PC-9 (cell line): ENCODE measurements around the gene PHPT1. TPM values are rescaled to one million over a fixed set of nuclear protein-coding genes. Genes with fewer than 3 reads are reported as not detected.
"Not testable (repeated sequence)": the region's sequence is repeated elsewhere in the genome, so short reads cannot be mapped to it uniquely, and the experiment has no call there.

Source experiments
- BruUV-seq: library from RNA; stranded (reverse); fragments of 400-500 nt; replicated peaks from 2 replicates; lab custom pipeline; 2021; lab: Mats Ljungman, UMichigan
- CTCF ChIA-PET: fragments of 300-600 bp; sonication (Branson Sonifier 250); formaldehyde crosslinking; loops from one replicate; lab custom pipeline; 2022; ENCODE audit warnings: antibody characterized with exemption; lab: Charles Lee
- POLR2A ChIA-PET: fragments of 300-600 bp; sonication (Branson Sonifier 250); formaldehyde crosslinking; loops from one replicate; lab custom pipeline; 2022; ENCODE audit warnings: antibody characterized with exemption; ENCODE audit not compliant: unreplicated experiment; lab: Charles Lee
- DNase-seq, 2 experiments: peaks; one replicate each; pipeline versions ENCODE4 v3.0.0 to v3.0.0-alpha.2; 2015 to 2022; ENCODE audit warnings: mixed read lengths in 1 of 2
- H2AFZ ChIP-seq: fragments of 200-600 bp; sonication (generic); 2 replicates; pipeline ENCODE4 v1.8.1; 2017; ENCODE audit warnings: antibody characterized with exemption
- H3F3A ChIP-seq: fragments of 200-600 bp; sonication (generic); 2 replicates; pipeline ENCODE4 v1.8.1; 2017; ENCODE audit warnings: antibody characterized with exemption, mild to moderate bottlenecking, low read depth; ENCODE audit not compliant: insufficient read depth
- H3K27ac ChIP-seq: fragments of 200-600 bp; sonication (generic); 2 replicates; pipeline ENCODE4 v1.6.1; 2016; ENCODE audit warnings: mixed run types
- H3K27me3 ChIP-seq: fragments of 200-600 bp; sonication (generic); 2 replicates; pipeline ENCODE4 v1.6.1; 2016; ENCODE audit warnings: low read depth, mixed run types; ENCODE audit not compliant: insufficient read depth
- H3K36me3 ChIP-seq: fragments of 200-600 bp; sonication (generic); 2 replicates; pipeline ENCODE4 v1.6.1; 2016; ENCODE audit warnings: low read depth, mixed run types
- H3K4me1 ChIP-seq: fragments of 200-600 bp; sonication (generic); replicated peaks from 2 replicates; pipeline ENCODE4 v1.6.1; 2016; ENCODE audit warnings: mixed run types; ENCODE audit not compliant: insufficient read depth
- H3K4me2 ChIP-seq: fragments of 200-600 bp; sonication (generic); 2 replicates; pipeline ENCODE4 v1.6.1; 2017; ENCODE audit warnings: mixed run types
- H3K4me3 ChIP-seq: fragments of 200-600 bp; sonication (generic); 2 replicates; pipeline ENCODE4 v1.6.1; 2016; ENCODE audit warnings: mixed run types
- H3K79me2 ChIP-seq: fragments of 200-600 bp; sonication (generic); 2 replicates; pipeline ENCODE4 v1.6.1; 2017; ENCODE audit warnings: low read depth, mixed run types
- H3K9me2 ChIP-seq: fragments of 200-600 bp; sonication (generic); 2 replicates; pipeline ENCODE4 v1.8.1; 2017; ENCODE audit warnings: mild to moderate bottlenecking; ENCODE audit not compliant: insufficient read depth
- H3K9me3 ChIP-seq: fragments of 200-600 bp; sonication (generic); 2 replicates; pipeline ENCODE4 v1.8.1; 2016; ENCODE audit warnings: low read depth; ENCODE audit not compliant: insufficient read depth
- H4K20me1 ChIP-seq: fragments of 200-600 bp; sonication (generic); 2 replicates; pipeline ENCODE4 v1.8.1; 2017; ENCODE audit not compliant: insufficient read depth
- CTCF ChIP-seq: fragments of 200-600 bp; sonication (generic); conservative IDR thresholded peaks from 2 replicates; pipeline ENCODE4 v1.6.1; 2017; ENCODE audit warnings: mixed run types, antibody characterized with exemption, mild to moderate bottlenecking, moderate library complexity
- EZH2 ChIP-seq: fragments of 200-600 bp; sonication (generic); IDR thresholded peaks from 2 replicates; pipeline ENCODE4 v1.8.0; 2017; ENCODE audit warnings: antibody characterized with exemption, low read depth
- intact Hi-C: fragments of 100-400 bp; cut with micrococcal nuclease; formaldehyde crosslinking; loops from one replicate; pipeline ENCODE4 v1.10.0; 2022; ENCODE audit not compliant: unreplicated experiment
- total RNA-seq: library from RNA; stranded (reverse); gene quantifications from 2 replicates; pipeline ENCODE4 v1.2.3, GENCODE V29; 2021

Gene PHPT1
- total RNA-seq, 1 experiment from 2014 or later = 112 TPM

- CTCF ChIA-PET = interaction anchor here (0.7 kb wide), 1 partner anchor 660 kb away, joined by 4 read pairs; no protein-coding TSS in a partner anchor
- Histone ChIP-seq H2AFZ (no peak overlapping the region), H4K20me1 (no peaks in the 10 kb centered on the region), H3K36me3 (no peaks in the 10 kb centered on the region), H3F3A (peaks cover 35% of the 10 kb centered on the region), H3K9me3 (no peaks in the 10 kb centered on the region), H3K9me2 (no peaks in the 10 kb centered on the region), H3K27me3 (no peaks in the 10 kb centered on the region), H3K27ac (peak overlapping the region; percentile 38), H3K4me3 (peak overlapping the region; percentile 44; the same call in 1 of the 2 replicates), H3K4me1 (peaks cover 32% of the 10 kb centered on the region), H3K4me2 (peak overlapping the region; percentile 76), H3K79me2 (peaks cover 9% of the 10 kb centered on the region)
- intact Hi-C loops = loop anchor here (1.0 to 5.0 kb wide), 3 partner anchors 15 to 61 kb away; partner anchors contain the start of genes EDF1, FBXW5 and PHPT1
- peak; percentile 43 to 44 for DNase-seq
- TF ChIP-seq CTCF = no peak
- no peak for TF ChIP-seq EZH2
- no TSS peak for BruUV-seq
- POLR2A ChIA-PET = interaction anchor here (0.5 to 0.7 kb wide), 5 partner anchors 8 to 357 kb away, joined by 3 to 12 read pairs (median 4); no protein-coding TSS in a partner anchor
These were observed 32.5 kb downstream of the PHPT1 start for GRCh38 chr9:136881691-136882108.

- Histone ChIP-seq H3K36me3 (no peaks in the 10 kb centered on the region), H3K9me2 (no peaks in the 10 kb centered on the region), H3F3A (peaks cover 35% of the 10 kb centered on the region), H3K4me3 (peak overlapping the region; percentile 44; the same call in 1 of the 2 replicates), H3K4me2 (peak overlapping the region; percentile 76), H3K4me1 (peaks cover 32% of the 10 kb centered on the region), H4K20me1 (no peaks in the 10 kb centered on the region), H3K9me3 (no peaks in the 10 kb centered on the region), H3K79me2 (peaks cover 16% of the 10 kb centered on the region), H3K27ac (peak overlapping the region; percentile 38), H3K27me3 (no peaks in the 10 kb centered on the region), H2AFZ (peak overlapping the region; percentile 74)
- peak; percentile 87 to 91 for DNase-seq
- intact Hi-C loops = loop anchor here (1.0 to 5.0 kb wide), 3 partner anchors 16 to 60 kb away; partner anchors contain the start of genes EDF1, FBXW5 and PHPT1
- ChIA-PET CTCF (interaction anchor here (0.7 kb wide), 1 partner anchor 659 kb away, joined by 4 read pairs; no protein-coding TSS in a partner anchor), POLR2A (interaction anchor here (0.5 to 0.7 kb wide), 5 partner anchors 9 to 373 kb away, joined by 3 to 12 read pairs (median 5); partner anchors contain the start of genes EDF1 and NELFB)
- TF ChIP-seq CTCF (peak; percentile 25; the same call in 1 of the 2 replicates), EZH2 (no peak)
- BruUV-seq = no TSS peak
These were observed 33.1 kb downstream of the PHPT1 start for GRCh38 chr9:136882109-136882946.

GRCh38 chr9:136882947-136883283 is 33.7 kb downstream of the PHPT1 start:
- intact Hi-C loops = loop anchor here (1.0 to 5.0 kb wide), 3 partner anchors 17 to 59 kb away; partner anchors contain the start of genes EDF1, FBXW5 and PHPT1
- CTCF ChIA-PET, H4K20me1 ChIP-seq, H3K9me2 ChIP-seq, H3K9me3 ChIP-seq, DNase-seq, H2AFZ ChIP-seq, BruUV-seq, H3K27me3 ChIP-seq, H3K36me3 ChIP-seq: not testable (repeated sequence)
- Histone ChIP-seq H3K4me3 (peak overlapping the region; percentile 44; the same call in 1 of the 2 replicates), H3K4me1 (peaks cover 38% of the 10 kb centered on the region), H3K79me2 (peaks cover 21% of the 10 kb centered on the region), H3K27ac (peak overlapping the region; percentile 38; the same call in 1 of the 2 replicates), H3F3A (peaks cover 35% of the 10 kb centered on the region), H3K4me2 (peak overlapping the region; percentile 76)
- POLR2A ChIA-PET = interaction anchor here (0.6 kb wide), 1 partner anchor 372 kb away, joined by 3 read pairs; the partner anchor contains the start of gene NELFB

- H3F3A ChIP-seq = peaks cover 35% of the 10 kb centered on the region
- H4K20me1 ChIP-seq, DNase-seq, H3K4me3 ChIP-seq, H3K27me3 ChIP-seq, H3K36me3 ChIP-seq, H2AFZ ChIP-seq, CTCF ChIA-PET, H3K4me2 ChIP-seq, H3K9me2 ChIP-seq, BruUV-seq, H3K9me3 ChIP-seq, H3K27ac ChIP-seq: not testable (repeated sequence)
- POLR2A ChIA-PET = interaction anchor here (1.1 kb wide), 1 partner anchor 18 kb away, joined by 3 read pairs; no protein-coding TSS in a partner anchor
- peaks cover 40% of the 10 kb centered on the region for H3K4me1 ChIP-seq
- H3K79me2 ChIP-seq = peaks cover 29% of the 10 kb centered on the region
- intact Hi-C loops = loop anchor here (5.0 kb wide), 1 partner anchor 59 kb away; the partner anchor contains the start of gene FBXW5
These were observed 34.5 kb downstream of the PHPT1 start for GRCh38 chr9:136883670-136884069.
